Gastrocnemius medialis (tissue), 4 donors: ENCODE data around the gene GCG.

Experiments used
- POLR2A ChIP-seq, 2 donors: fragments of 450-650 bp; IDR thresholded peaks; one replicate each; pipeline ENCODE4 v1.6.1; 2017; ENCODE audit warnings: antibody characterized with exemption in 2 of 2, mild to moderate bottlenecking in 2 of 2, moderate library complexity in 2 of 2
- TF ChIP-seq, protein P1 (sequence below), 5 experiments: fragments of 450-650 bp in 3 of 5; fragments of 200-600 bp in 2 of 5; sonication (generic) in 2 of 5; IDR thresholded peaks in 4 of 5; conservative IDR thresholded peaks in 1 of 5; 1 replicate in 4 of 5; 2 replicates in 1 of 5; pipeline ENCODE4 v1.5.1; 2016 to 2019; ENCODE audit warnings: antibody characterized with exemption in 5 of 5, mild to moderate bottlenecking in 3 of 5, moderate library complexity in 3 of 5

DNA sequence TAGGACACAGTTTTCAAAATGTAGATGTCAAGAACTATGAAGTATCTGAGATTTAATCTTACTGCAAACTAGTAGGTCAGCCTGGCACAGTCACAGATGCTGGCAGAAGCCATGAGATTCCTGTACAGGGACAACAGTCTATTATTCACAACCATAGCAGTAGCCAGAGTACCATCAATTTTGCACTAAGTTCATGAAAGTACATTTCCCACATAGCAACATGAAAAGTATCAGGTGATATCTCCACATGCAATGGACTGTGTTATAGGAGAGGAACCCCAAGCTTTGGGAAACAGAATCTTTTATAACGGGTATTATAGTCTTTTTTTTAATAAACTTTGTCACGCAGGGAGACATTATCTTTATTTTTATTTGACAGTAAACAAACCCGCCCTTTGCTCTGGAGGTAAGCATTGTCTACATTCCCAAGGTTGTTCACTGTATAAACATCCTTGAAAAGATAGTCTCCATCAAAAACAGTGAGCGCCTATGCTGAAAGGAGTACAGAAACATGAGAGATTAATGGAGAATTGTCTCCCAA, 44.6 kb downstream of the GCG start:
- TF ChIP-seq, protein P1, sequence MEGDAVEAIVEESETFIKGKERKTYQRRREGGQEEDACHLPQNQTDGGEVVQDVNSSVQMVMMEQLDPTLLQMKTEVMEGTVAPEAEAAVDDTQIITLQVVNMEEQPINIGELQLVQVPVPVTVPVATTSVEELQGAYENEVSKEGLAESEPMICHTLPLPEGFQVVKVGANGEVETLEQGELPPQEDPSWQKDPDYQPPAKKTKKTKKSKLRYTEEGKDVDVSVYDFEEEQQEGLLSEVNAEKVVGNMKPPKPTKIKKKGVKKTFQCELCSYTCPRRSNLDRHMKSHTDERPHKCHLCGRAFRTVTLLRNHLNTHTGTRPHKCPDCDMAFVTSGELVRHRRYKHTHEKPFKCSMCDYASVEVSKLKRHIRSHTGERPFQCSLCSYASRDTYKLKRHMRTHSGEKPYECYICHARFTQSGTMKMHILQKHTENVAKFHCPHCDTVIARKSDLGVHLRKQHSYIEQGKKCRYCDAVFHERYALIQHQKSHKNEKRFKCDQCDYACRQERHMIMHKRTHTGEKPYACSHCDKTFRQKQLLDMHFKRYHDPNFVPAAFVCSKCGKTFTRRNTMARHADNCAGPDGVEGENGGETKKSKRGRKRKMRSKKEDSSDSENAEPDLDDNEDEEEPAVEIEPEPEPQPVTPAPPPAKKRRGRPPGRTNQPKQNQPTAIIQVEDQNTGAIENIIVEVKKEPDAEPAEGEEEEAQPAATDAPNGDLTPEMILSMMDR (IDR thresholded peaks at IDR 0.05 in 4 of 5, conservative IDR thresholded peaks at IDR 0.05 in 1 of 5) = no peak
- TF ChIP-seq POLR2A (IDR thresholded peaks at IDR 0.05) = no peak
